HEK293T (cell line): Measurements from ENCODE around the gene LPIN3.

Experiments used
- CTCF ChIA-PET: fragments of 350-600 bp; formaldehyde crosslinking; extraction: SDS; loops from one replicate; lab custom pipeline; 2021; ENCODE audit warnings: antibody characterized with exemption, inconsistent platforms; lab: Yijun Ruan, JAX
- POLR2A ChIA-PET: fragments of 350-600 bp; formaldehyde crosslinking; extraction: SDS; loops from one replicate; lab custom pipeline; 2020; ENCODE audit warnings: antibody characterized with exemption, inconsistent platforms; lab: Yijun Ruan, JAX
- DNase-seq: peaks from one replicate; pipeline ENCODE4 v3.0.0; 2012; ENCODE audit warnings: mixed read lengths; ENCODE audit errors: extremely low spot score
- ARNT ChIP-seq: fragments of 450-650 bp; IDR thresholded peaks from 2 replicates; pipeline ENCODE4 v1.6.1; 2017; ENCODE audit warnings: mild to moderate bottlenecking
- BHLHE40 ChIP-seq: fragments of 450-650 bp; IDR thresholded peaks from 2 replicates; pipeline ENCODE4 v1.6.1; 2016; ENCODE audit warnings: mild to moderate bottlenecking, moderate library complexity, borderline replicate concordance
- CTBP1 ChIP-seq: fragments of 450-650 bp; IDR thresholded peaks from 2 replicates; pipeline ENCODE4 v1.6.1; 2016; ENCODE audit warnings: borderline replicate concordance
- ELF4 ChIP-seq: fragments of 450-650 bp; IDR thresholded peaks from 2 replicates; pipeline ENCODE4 v1.6.1; 2017; ENCODE audit warnings: antibody characterized with exemption
- FOXA1 ChIP-seq: fragments of 450-650 bp; IDR thresholded peaks from 2 replicates; pipeline ENCODE4 v1.6.1; 2016; ENCODE audit warnings: mild to moderate bottlenecking
- FOXK2 ChIP-seq: fragments of 450-650 bp; IDR thresholded peaks from 2 replicates; pipeline ENCODE4 v1.6.1; 2016; ENCODE audit warnings: mild to moderate bottlenecking
- FOXM1 ChIP-seq: fragments of 450-650 bp; IDR thresholded peaks from 2 replicates; pipeline ENCODE4 v1.6.1; 2017; ENCODE audit warnings: mild to moderate bottlenecking, borderline replicate concordance
- HDGF ChIP-seq: fragments of 450-650 bp; IDR thresholded peaks from 2 replicates; pipeline ENCODE4 v1.6.1; 2017; ENCODE audit warnings: antibody characterized with exemption, borderline replicate concordance
- L3MBTL2 ChIP-seq: fragments of 450-650 bp; conservative IDR thresholded peaks from 2 replicates; pipeline ENCODE4 v1.6.1; 2016; ENCODE audit warnings: mild to moderate bottlenecking
- LEF1 ChIP-seq: fragments of 450-650 bp; IDR thresholded peaks from 2 replicates; pipeline ENCODE4 v1.6.1; 2017; ENCODE audit warnings: mild to moderate bottlenecking, borderline replicate concordance
- NFRKB ChIP-seq: fragments of 450-650 bp; IDR thresholded peaks from 2 replicates; pipeline ENCODE4 v1.6.1; 2016; ENCODE audit warnings: mild to moderate bottlenecking, moderate library complexity
- SP1 ChIP-seq: fragments of 450-650 bp; IDR thresholded peaks from 2 replicates; pipeline ENCODE4 v1.6.1; 2017
- SUZ12 ChIP-seq: fragments of 450-650 bp; IDR thresholded peaks from 2 replicates; pipeline ENCODE4 v1.6.1; 2016; ENCODE audit warnings: mild to moderate bottlenecking
- TARDBP ChIP-seq: fragments of 450-650 bp; IDR thresholded peaks from 2 replicates; pipeline ENCODE4 v1.6.1; 2016
- ZNF384 ChIP-seq: fragments of 450-650 bp; IDR thresholded peaks from 2 replicates; pipeline ENCODE4 v1.6.1; 2016
- TF ChIP-seq, protein P1 (sequence below): fragments of 450-650 bp; IDR thresholded peaks from 2 replicates; pipeline ENCODE4 v1.6.1; 2016

Gene LPIN3

GRCh38 chr20:41316602-41317545 is 23.7 kb upstream of the LPIN3 start:
- DNase-seq, result peak; percentile 83
- POLR2A ChIA-PET, result interaction anchor here (1.0 to 2.7 kb wide), 6 partner anchors 8 to 85 kb away, joined by 3 to 11 read pairs (median 4); no protein-coding TSS in a partner anchor
- TF ChIP-seq SUZ12, result no peak
- TF ChIP-seq ELF4, result no peak
- TF ChIP-seq L3MBTL2, result peak; percentile 41
- TF ChIP-seq BHLHE40, result no peak
- no peak for TF ChIP-seq SP1
- no peak for TF ChIP-seq NFRKB
- 0 out of 2 replicates have a peak, but pooled peaks have one; percentile 29 for TF ChIP-seq TARDBP
- TF ChIP-seq FOXK2, result no peak
- TF ChIP-seq HDGF, result no peak
- no peak for TF ChIP-seq ZNF384
- TF ChIP-seq, protein P1, sequence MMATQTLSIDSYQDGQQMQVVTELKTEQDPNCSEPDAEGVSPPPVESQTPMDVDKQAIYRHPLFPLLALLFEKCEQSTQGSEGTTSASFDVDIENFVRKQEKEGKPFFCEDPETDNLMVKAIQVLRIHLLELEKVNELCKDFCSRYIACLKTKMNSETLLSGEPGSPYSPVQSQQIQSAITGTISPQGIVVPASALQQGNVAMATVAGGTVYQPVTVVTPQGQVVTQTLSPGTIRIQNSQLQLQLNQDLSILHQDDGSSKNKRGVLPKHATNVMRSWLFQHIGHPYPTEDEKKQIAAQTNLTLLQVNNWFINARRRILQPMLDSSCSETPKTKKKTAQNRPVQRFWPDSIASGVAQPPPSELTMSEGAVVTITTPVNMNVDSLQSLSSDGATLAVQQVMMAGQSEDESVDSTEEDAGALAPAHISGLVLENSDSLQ, result peak; percentile 61
- no peak for TF ChIP-seq CTBP1

GRCh38 chr20:41317546-41318270 is 22.9 kb upstream of the LPIN3 start, which contains the start of gene ZHX3:
Gene ZHX3 (minus strand): TSS chr20:41317731. CDS start chr20:41204916, 112,815 bp downstream.
- TF ChIP-seq LEF1 (no peak), FOXM1 (0 out of 2 replicates have a peak, but pooled peaks have one; percentile 44), L3MBTL2 (no peak), ELF4 (no peak)
- DNase-seq, result peak; percentile 100
- ChIA-PET CTCF (interaction anchor here (0.7 to 1.3 kb wide), 2 partner anchors 145 to 355 kb away, joined by 3 to 4 read pairs; no protein-coding TSS in a partner anchor), POLR2A (interaction anchor here (0.6 to 2.7 kb wide), 6 partner anchors 9 to 85 kb away, joined by 3 to 11 read pairs (median 6); no protein-coding TSS in a partner anchor)

More at GRCh38 chr20:41316602-41317545, 23.7 kb upstream of the LPIN3 start:
- CTCF ChIA-PET, result interaction anchor here (0.7 kb wide), 1 partner anchor 144 kb away, joined by 4 read pairs; no protein-coding TSS in a partner anchor

GRCh38 chr20:41318271-41318649 is 22.4 kb upstream of the LPIN3 start:
- ChIA-PET POLR2A (interaction anchor here (0.7 to 2.7 kb wide), 4 partner anchors 9 to 22 kb away, joined by 3 to 11 read pairs (median 7); no protein-coding TSS in a partner anchor), CTCF (interaction anchor here (1.3 kb wide), 1 partner anchor 355 kb away, joined by 3 read pairs; no protein-coding TSS in a partner anchor)
- TF ChIP-seq SP1 (no peak), BHLHE40 (no peak), HDGF (no peak), CTBP1 (no peak), ARNT (no peak), ELF4 (no peak), LEF1 (no peak), FOXK2 (no peak), ZNF384 (no peak), TARDBP (no peak), SUZ12 (no peak), L3MBTL2 (no peak), NFRKB (no peak), FOXM1 (no peak)
- TF ChIP-seq, protein P1, result no peak
- DNase-seq, result no peak

DNA sequence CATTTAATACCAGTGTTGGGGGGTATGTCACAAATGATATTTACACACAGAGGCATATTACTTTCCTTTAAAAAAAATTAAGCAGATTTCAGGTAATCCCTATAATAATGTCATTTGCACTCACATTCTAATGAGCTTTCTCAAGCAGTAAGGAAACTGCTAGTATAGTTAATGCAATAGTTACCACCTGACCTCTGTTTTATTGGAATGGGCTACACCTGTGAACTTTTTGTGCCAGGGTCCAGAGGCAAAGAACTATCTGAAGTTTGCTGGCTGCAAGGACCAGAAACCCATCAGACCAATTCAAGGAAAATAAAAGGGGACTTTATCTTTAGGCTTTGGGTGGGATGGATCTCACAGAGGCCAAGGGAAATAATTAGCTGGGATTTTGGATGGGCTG is 20.2 kb upstream of the LPIN3 start:
- POLR2A ChIA-PET, result no interaction called here
- DNase-seq, result no peak
- CTCF ChIA-PET, result no interaction called here
- TF ChIP-seq FOXA1, result no peak
- TF ChIP-seq HDGF, result no peak
- TF ChIP-seq, protein P1, result no peak
- TF ChIP-seq CTBP1, result no peak
- no peak for TF ChIP-seq SP1

- no peak for DNase-seq
- CTCF ChIA-PET, result interaction anchor here (0.6 kb wide), 1 partner anchor 257 kb away, joined by 3 read pairs; no protein-coding TSS in a partner anchor
- POLR2A ChIA-PET, result no interaction called here
- TF ChIP-seq L3MBTL2 (no peak), ELF4 (no peak), FOXA1 (no peak), ARNT (no peak), BHLHE40 (no peak), NFRKB (no peak), SUZ12 (no peak), FOXM1 (no peak), LEF1 (no peak), ZNF384 (no peak), SP1 (no peak), CTBP1 (no peak), HDGF (no peak), TARDBP (no peak), FOXK2 (no peak)
- TF ChIP-seq, protein P1, result no peak
These were observed 19.6 kb upstream of the LPIN3 start for GRCh38 chr20:41320976-41321375.
